HUES64 (cell line): ENCODE measurements around the gene TBC1D22B.

Source experiments
- H3K27ac ChIP-seq: 2 replicates; pipeline ENCODE4 v1.7.0; 2013; ENCODE audit warnings: low read depth, low read length, inconsistent platforms
- H3K27me3 ChIP-seq: 2 replicates; pipeline ENCODE4 v1.6.1; 2013; ENCODE audit warnings: mild to moderate bottlenecking, low read length; ENCODE audit not compliant: insufficient read depth
- H3K36me3 ChIP-seq: 2 replicates; pipeline ENCODE4 v1.6.1; 2013; ENCODE audit warnings: mild to moderate bottlenecking, low read length; ENCODE audit not compliant: insufficient read depth
- H3K4me1 ChIP-seq: 2 replicates; pipeline ENCODE4 v1.6.1; 2013; ENCODE audit warnings: mild to moderate bottlenecking, low read length, moderate library complexity; ENCODE audit not compliant: insufficient read depth
- H3K4me3 ChIP-seq: 2 replicates; pipeline ENCODE4 v1.5.1; 2013; ENCODE audit warnings: mild to moderate bottlenecking, low read length, moderate library complexity
- H3K9ac ChIP-seq: 2 replicates; pipeline ENCODE4 v1.6.1; 2013; ENCODE audit warnings: mild to moderate bottlenecking, low read depth, low read length
- H3K9me3 ChIP-seq: 2 replicates; pipeline ENCODE4 v1.6.1; 2013; ENCODE audit warnings: low read depth, low read length; ENCODE audit not compliant: insufficient read depth
- WGBS: fragments of 150-250, 120-280 bp; methylation state at CpG from one replicate; pipeline ENCODE4 v1.1.7; 2013; ENCODE audit warnings: missing lambda C conversion rate; 5-methylcytosine and 5-hydroxymethylcytosine counted together

TBC1D22B gene

GRCh38 chr6:37239950-37240713 lies 17.4 kb upstream of the TBC1D22B start:
- Histone ChIP-seq H3K4me1 (peaks cover 12% of the 10 kb centered on the region), H3K4me3 (no peak overlapping the region), H3K27ac (no peak overlapping the region), H3K27me3 (no peaks in the 10 kb centered on the region), H3K9ac (no peak overlapping the region), H3K36me3 (no peaks in the 10 kb centered on the region), H3K9me3 (no peaks in the 10 kb centered on the region)
- WGBS, result 93% methylated on average over 4 of the region's 4 CpGs

GRCh38 chr6:37241131-37241530 lies 16.4 kb upstream of the TBC1D22B start:
- peaks cover 12% of the 10 kb centered on the region for H3K4me1 ChIP-seq
- no peak overlapping the region for H3K9ac ChIP-seq
- WGBS, result 93% methylated on average over 6 of the region's 6 CpGs
- no peak overlapping the region for H3K27ac ChIP-seq
- no peaks in the 10 kb centered on the region for H3K36me3 ChIP-seq
- no peak overlapping the region for H3K4me3 ChIP-seq
- H3K9me3 ChIP-seq, result no peaks in the 10 kb centered on the region
- H3K27me3 ChIP-seq, result no peaks in the 10 kb centered on the region

GRCh38 chr6:37241775-37242428 lies 15.7 kb upstream of the TBC1D22B start:
- Histone ChIP-seq H3K27ac (peak overlapping the region; percentile 39; the same call in 1 of the 2 replicates), H3K9ac (no peak overlapping the region)
- 88% methylated on average over 5 of the region's 5 CpGs for WGBS

GRCh38 chr6:37242429-37243052 lies 15.0 kb upstream of the TBC1D22B start:
- Histone ChIP-seq H3K4me1 (peaks cover 2% of the 10 kb centered on the region; the same call in 1 of the 2 replicates), H3K9ac (no peak overlapping the region), H3K27me3 (no peaks in the 10 kb centered on the region), H3K9me3 (no peaks in the 10 kb centered on the region), H3K4me3 (no peak overlapping the region), H3K27ac (no peak overlapping the region), H3K36me3 (no peaks in the 10 kb centered on the region)
- WGBS, result 92% methylated on average over 1 of the region's 1 CpG

More at GRCh38 chr6:37241775-37242428, 15.7 kb upstream of the TBC1D22B start:
- H3K4me1 ChIP-seq, result peaks cover 5% of the 10 kb centered on the region; the same call in 1 of the 2 replicates
- H3K4me3 ChIP-seq, result no peak overlapping the region
- H3K36me3 ChIP-seq, result no peaks in the 10 kb centered on the region
- H3K27me3 ChIP-seq, result no peaks in the 10 kb centered on the region
- no peaks in the 10 kb centered on the region for H3K9me3 ChIP-seq

- Histone ChIP-seq H3K27me3 (no peaks in the 10 kb centered on the region), H3K36me3 (no peaks in the 10 kb centered on the region), H3K9me3 (no peaks in the 10 kb centered on the region), H3K4me3 (no peak overlapping the region), H3K9ac (no peak overlapping the region), H3K27ac (no peak overlapping the region), H3K4me1 (peaks cover 2% of the 10 kb centered on the region; the same call in 1 of the 2 replicates)
- 95% methylated on average over 8 of the region's 8 CpGs for WGBS
Observed at GRCh38 chr6:37243131-37243815, 14.3 kb upstream of the TBC1D22B start.

- H3K27me3 ChIP-seq, result no peaks in the 10 kb centered on the region
- WGBS, result 86% methylated on average over 3 of the region's 3 CpGs
- no peak overlapping the region for H3K9ac ChIP-seq
- H3K4me1 ChIP-seq, result peaks cover 2% of the 10 kb centered on the region; the same call in 1 of the 2 replicates
- no peaks in the 10 kb centered on the region for H3K36me3 ChIP-seq
- H3K27ac ChIP-seq, result no peak overlapping the region
- no peaks in the 10 kb centered on the region for H3K9me3 ChIP-seq
- H3K4me3 ChIP-seq, result no peak overlapping the region
Observed at GRCh38 chr6:37243816-37244370, 13.7 kb upstream of the TBC1D22B start.

- H3K4me1 ChIP-seq, result peaks cover 2% of the 10 kb centered on the region; the same call in 1 of the 2 replicates
- no peak overlapping the region for H3K9ac ChIP-seq
- H3K27ac ChIP-seq, result no peak overlapping the region
- H3K9me3 ChIP-seq, result no peaks in the 10 kb centered on the region
- no peaks in the 10 kb centered on the region for H3K36me3 ChIP-seq
- H3K27me3 ChIP-seq, result no peaks in the 10 kb centered on the region
- H3K4me3 ChIP-seq, result no peak overlapping the region
- 95% methylated on average over 5 of the region's 6 CpGs for WGBS
Observed at GRCh38 chr6:37244430-37245310, 12.9 kb upstream of the TBC1D22B start.

GRCh38 chr6:37251211-37251780 lies 6.3 kb upstream of the TBC1D22B start:
- no peak overlapping the region for H3K27ac ChIP-seq

GRCh38 chr6:37253486-37254007 lies 4.0 kb upstream of the TBC1D22B start:
- Histone ChIP-seq H3K4me1 (peaks cover 5% of the 10 kb centered on the region; the same call in 1 of the 2 replicates), H3K27me3 (no peaks in the 10 kb centered on the region), H3K4me3 (no peak overlapping the region), H3K36me3 (no peaks in the 10 kb centered on the region), H3K9me3 (no peaks in the 10 kb centered on the region), H3K9ac (no peak overlapping the region), H3K27ac (no peak overlapping the region)

More at GRCh38 chr6:37251211-37251780, 6.3 kb upstream of the TBC1D22B start:
- H3K9me3 ChIP-seq, result no peaks in the 10 kb centered on the region
- WGBS, result 98% methylated on average over 2 of the region's 4 CpGs
- H3K4me1 ChIP-seq, result no peaks in the 10 kb centered on the region
- no peaks in the 10 kb centered on the region for H3K36me3 ChIP-seq
- H3K4me3 ChIP-seq, result no peak overlapping the region
- no peak overlapping the region for H3K9ac ChIP-seq
- no peaks in the 10 kb centered on the region for H3K27me3 ChIP-seq
